Kidney (tissue), 14 donors: ENCODE measurements around the gene PDE8A. TPM values are rescaled to one million over a fixed set of nuclear protein-coding genes. Genes with fewer than 3 reads are reported as not detected.

Source experiments
- DNase-seq, 5 donors: peaks; one replicate each; pipeline ENCODE4 v3.0.0-alpha.2; 2013 to 2020
- FAIRE-seq: peaks from 2 replicates; lab custom pipeline; 2012; peaks lifted over from hg19 to GRCh38; lab: Jason Lieb, UNC
- H3K27ac ChIP-seq, 2 donors: one replicate each; pipeline ENCODE4 v1.7.0; 2013; ENCODE audit warnings: low read depth in 2 of 2, low read length in 2 of 2, inconsistent platforms in 1 of 2
- H3K27me3 ChIP-seq: one replicate; pipeline ENCODE4 v1.7.1; 2013; ENCODE audit warnings: low read length, inconsistent platforms; ENCODE audit not compliant: control insufficient read depth, insufficient read depth
- H3K36me3 ChIP-seq, 3 donors: one replicate each; pipeline versions ENCODE4 v1.7.0 to v1.7.1; 2013; ENCODE audit warnings: low read length in 3 of 3, control low read depth in 1 of 3, inconsistent platforms in 1 of 3; ENCODE audit not compliant: insufficient read depth in 3 of 3, control insufficient read depth in 2 of 3
- H3K4me1 ChIP-seq, 3 donors: one replicate each; pipeline versions ENCODE4 v1.7.0 to v1.7.1; 2013; ENCODE audit warnings: low read length in 3 of 3, inconsistent platforms in 1 of 3, low read depth in 1 of 3; ENCODE audit not compliant: control insufficient read depth in 2 of 3, insufficient read depth in 2 of 3
- H3K4me3 ChIP-seq, 3 donors: one replicate each; pipeline versions ENCODE4 v1.7.0 to v1.8.1; 2013; ENCODE audit warnings: low read length in 3 of 3, control low read depth in 1 of 3, inconsistent platforms in 1 of 3
- H3K9ac ChIP-seq, 3 donors: one replicate each; pipeline versions ENCODE4 v1.7.0 to v1.7.1; 2013; ENCODE audit warnings: low read length in 3 of 3, control low read depth in 1 of 3, inconsistent platforms in 1 of 3
- H3K9me3 ChIP-seq, 3 donors: one replicate each; pipeline versions ENCODE4 v1.7.0 to v1.7.1; 2013; ENCODE audit warnings: low read length in 3 of 3, control low read depth in 1 of 3, inconsistent platforms in 1 of 3; ENCODE audit not compliant: control insufficient read depth in 2 of 3, insufficient read depth in 1 of 3
- CTCF ChIP-seq: IDR thresholded peaks from 3 replicates; pipeline ENCODE4 v1.5.1; 2012; ENCODE audit warnings: mild to moderate bottlenecking, moderate library complexity, borderline replicate concordance; ENCODE audit not compliant: insufficient read depth; ENCODE audit errors: extremely low read depth
- intact Hi-C: fragments of 100-400 bp; cut with DNase I; formaldehyde crosslinking; loops from one replicate; pipeline ENCODE4 v1.11.1; 2022
- polyA plus RNA-seq: library from polyadenylated mRNA; stranded (reverse); fragments of 350-450 nt; fragmentation: Illumina TruSeq; extraction: RNeasy Lipid Tissue Mini Kit (QIAGEN cat#74804); gene quantifications from one replicate; pipeline ENCODE4 v1.2.3, GENCODE V29; 2014; ENCODE audit warnings: low read depth, low replicate concordance; ENCODE audit not compliant: insufficient read depth
- total RNA-seq: library from RNA; stranded (reverse); fragmentation: NEBNext Ultra II Directional; extraction: Animal tissue kit (Norgen Biotek cat#: 25700); gene quantifications from one replicate; pipeline ENCODE4 v1.2.1, GENCODE V29; 2021
- donor health status: control.
- donor health status: control.
- donor health status: control.
- donor health status: control.
- donor health status: control.
- donor health status: DM: yes; HTN: yes; CAD: no.
- donor health status: Normal renal cell carcinoma (clear cell type).

The PDE8A gene
- total and polyA plus RNA-seq, 2 donors from 2014 or later, result 20.3 to 37.5 TPM

DNA sequence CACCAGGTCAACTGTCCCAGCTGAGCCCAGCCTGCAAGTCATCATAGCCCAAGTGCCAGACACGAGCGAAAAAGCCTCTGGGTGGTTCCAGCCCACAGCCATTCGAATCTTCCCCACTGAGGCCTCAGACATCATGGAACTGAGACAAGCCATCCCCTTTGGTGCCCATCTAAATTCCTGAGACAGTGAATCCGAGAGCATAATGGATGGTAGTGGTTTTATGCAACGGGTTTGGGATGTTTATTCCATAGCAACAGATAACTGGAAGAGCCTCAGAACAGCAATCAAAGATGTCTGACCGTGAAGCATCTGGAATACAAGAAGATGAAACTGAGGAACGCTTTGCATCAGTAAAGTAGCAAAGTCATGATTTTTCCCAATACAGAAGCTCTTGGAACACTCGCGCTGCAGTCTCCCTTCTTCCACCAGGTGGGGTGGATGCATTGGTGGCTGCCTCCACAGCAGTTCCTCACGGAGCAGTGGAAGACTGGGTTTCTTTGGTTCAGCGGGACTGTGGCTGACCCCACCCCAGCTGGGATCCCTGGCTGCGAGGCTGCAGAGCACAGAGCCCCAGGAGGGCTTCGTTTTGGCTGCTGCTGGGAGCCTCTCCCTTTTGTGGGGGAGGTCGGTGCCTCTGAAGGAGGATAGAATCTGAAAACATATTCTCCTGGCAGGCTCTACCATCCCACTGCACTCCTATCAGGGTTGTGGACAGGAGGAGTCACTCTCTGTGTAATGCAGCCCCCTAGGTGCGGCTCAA is 26.4 kb upstream of the PDE8A start:
- FAIRE-seq (no peak), DNase-seq (peak; percentile 68 to 88 (median 76))
- H3K36me3 ChIP-seq, result no peaks in the 10 kb centered on the region
- no peaks in the 10 kb centered on the region for H3K27me3 ChIP-seq
- no peaks in the 10 kb centered on the region for H3K4me1 ChIP-seq
- peak; percentile 77 for TF ChIP-seq CTCF
- intact Hi-C loops, result no loop called here
- H3K9me3 ChIP-seq, result no peaks in the 10 kb centered on the region
- H3K4me3 ChIP-seq, result peak overlapping the region in 1 of 3 donors; percentile 55
- H3K27ac ChIP-seq, result peak overlapping the region in 1 of 2 donors; percentile 3
- H3K9ac ChIP-seq, result no peak overlapping the region

GRCh38 chr15:84956199-84956598 is 25.5 kb upstream of the PDE8A start:
- no peak overlapping the region for H3K4me3 ChIP-seq
- H3K9ac ChIP-seq, result no peak overlapping the region
- H3K27ac ChIP-seq, result no peak overlapping the region
- intact Hi-C loops, result no loop called here
- FAIRE-seq (no peak), DNase-seq (no peak)
- H3K9me3 ChIP-seq, result no peaks in the 10 kb centered on the region
- TF ChIP-seq CTCF, result no peak
- H3K4me1 ChIP-seq, result no peaks in the 10 kb centered on the region
- H3K36me3 ChIP-seq, result no peaks in the 10 kb centered on the region
- no peaks in the 10 kb centered on the region for H3K27me3 ChIP-seq

GRCh38 chr15:84960391-84961113 is 21.1 kb upstream of the PDE8A start:
- Histone ChIP-seq H3K4me3 (no peak overlapping the region), H3K27ac (no peak overlapping the region), H3K36me3 (peaks cover 0 to 3% (median 0%) of the 10 kb centered on the region in 3 donors), H3K4me1 (no peaks in the 10 kb centered on the region), H3K27me3 (no peaks in the 10 kb centered on the region), H3K9ac (no peak overlapping the region), H3K9me3 (no peaks in the 10 kb centered on the region)
- TF ChIP-seq CTCF, result no peak
- no peak for FAIRE-seq
- intact Hi-C loops, result no loop called here
- no peak for DNase-seq
